GM12801 (cell line): ENCODE results near the gene CSAD.

Experiments
- TF ChIP-seq, protein P1 (sequence below): IDR thresholded peaks from one replicate; pipeline ENCODE4 v1.5.1; 2011; ENCODE audit warnings: control low read depth; ENCODE audit not compliant: insufficient read length; ENCODE audit errors: extremely low read depth

Gene CSAD

DNA sequence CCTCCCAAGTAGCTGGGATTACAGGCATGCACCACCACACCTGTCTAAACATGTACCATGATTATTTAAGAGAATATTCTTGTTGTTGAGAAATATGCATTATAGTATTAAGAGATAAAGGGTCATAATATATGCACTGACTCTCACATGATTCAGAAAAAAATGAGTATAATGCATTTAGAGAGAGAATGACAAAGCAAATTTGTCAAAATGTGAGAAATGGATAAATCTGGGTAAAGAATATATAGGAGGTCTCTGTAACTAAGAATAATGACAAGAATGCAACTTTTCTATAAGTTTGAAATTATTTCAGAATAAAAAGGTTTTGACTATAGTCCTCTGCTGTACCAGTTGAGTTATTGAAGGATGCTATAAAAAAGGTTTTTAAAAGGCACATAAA is 28.3 kb downstream of the CSAD start:
- TF ChIP-seq, protein P1, sequence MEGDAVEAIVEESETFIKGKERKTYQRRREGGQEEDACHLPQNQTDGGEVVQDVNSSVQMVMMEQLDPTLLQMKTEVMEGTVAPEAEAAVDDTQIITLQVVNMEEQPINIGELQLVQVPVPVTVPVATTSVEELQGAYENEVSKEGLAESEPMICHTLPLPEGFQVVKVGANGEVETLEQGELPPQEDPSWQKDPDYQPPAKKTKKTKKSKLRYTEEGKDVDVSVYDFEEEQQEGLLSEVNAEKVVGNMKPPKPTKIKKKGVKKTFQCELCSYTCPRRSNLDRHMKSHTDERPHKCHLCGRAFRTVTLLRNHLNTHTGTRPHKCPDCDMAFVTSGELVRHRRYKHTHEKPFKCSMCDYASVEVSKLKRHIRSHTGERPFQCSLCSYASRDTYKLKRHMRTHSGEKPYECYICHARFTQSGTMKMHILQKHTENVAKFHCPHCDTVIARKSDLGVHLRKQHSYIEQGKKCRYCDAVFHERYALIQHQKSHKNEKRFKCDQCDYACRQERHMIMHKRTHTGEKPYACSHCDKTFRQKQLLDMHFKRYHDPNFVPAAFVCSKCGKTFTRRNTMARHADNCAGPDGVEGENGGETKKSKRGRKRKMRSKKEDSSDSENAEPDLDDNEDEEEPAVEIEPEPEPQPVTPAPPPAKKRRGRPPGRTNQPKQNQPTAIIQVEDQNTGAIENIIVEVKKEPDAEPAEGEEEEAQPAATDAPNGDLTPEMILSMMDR = no peak

DNA sequence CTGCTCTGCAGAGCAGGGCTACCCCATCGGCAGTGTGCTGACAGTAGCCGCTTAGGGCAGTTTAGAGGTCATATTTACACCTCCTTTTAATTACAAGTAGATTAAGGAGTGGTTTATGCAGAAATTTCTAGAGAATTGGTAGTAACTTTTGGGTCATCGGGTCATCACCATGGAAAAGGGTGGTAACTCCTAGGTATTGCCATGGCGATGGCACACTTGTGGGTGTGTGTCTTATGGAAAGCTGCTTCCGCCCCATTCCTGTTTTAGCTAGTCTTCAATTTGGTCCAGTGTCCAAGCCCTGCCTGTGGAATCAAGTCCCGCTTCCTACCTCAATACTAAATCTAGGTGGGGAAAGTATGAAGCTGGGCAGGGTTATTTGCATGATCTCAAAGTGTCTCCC is 29.7 kb downstream of the CSAD start:
- TF ChIP-seq, protein P1 = no peak

DNA sequence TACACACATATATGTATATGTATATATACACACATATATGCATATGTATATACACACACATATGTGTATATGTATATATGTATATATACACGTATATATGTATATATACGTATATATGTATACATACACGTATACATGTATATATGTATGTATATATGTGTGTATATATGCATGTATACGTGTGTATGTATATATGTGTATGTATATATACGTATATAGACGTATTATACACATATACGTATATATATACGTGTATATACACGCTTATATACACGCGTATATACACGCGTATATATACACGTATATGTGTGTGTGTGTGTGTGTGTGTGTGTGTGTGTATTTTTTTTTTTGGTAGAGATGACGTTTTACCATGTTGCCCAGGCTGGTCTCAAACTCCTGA is 33.1 kb downstream of the CSAD start:
- TF ChIP-seq, protein P1 = no peak

DNA sequence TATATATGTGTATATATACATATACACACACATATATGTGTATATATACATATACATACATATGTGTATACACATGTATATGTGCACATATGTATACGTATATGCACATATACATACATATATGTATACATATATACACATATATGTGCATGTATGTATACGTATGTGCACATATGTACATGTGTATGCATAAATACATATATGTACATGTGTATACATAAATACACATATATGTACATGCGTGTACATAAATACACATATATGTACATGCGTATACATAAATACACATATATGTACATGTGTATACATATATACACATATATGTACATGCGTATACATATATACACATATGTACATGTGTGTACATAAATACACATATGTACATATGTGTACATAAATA is 33.5 kb downstream of the CSAD start:
- TF ChIP-seq, protein P1 = no peak

DNA sequence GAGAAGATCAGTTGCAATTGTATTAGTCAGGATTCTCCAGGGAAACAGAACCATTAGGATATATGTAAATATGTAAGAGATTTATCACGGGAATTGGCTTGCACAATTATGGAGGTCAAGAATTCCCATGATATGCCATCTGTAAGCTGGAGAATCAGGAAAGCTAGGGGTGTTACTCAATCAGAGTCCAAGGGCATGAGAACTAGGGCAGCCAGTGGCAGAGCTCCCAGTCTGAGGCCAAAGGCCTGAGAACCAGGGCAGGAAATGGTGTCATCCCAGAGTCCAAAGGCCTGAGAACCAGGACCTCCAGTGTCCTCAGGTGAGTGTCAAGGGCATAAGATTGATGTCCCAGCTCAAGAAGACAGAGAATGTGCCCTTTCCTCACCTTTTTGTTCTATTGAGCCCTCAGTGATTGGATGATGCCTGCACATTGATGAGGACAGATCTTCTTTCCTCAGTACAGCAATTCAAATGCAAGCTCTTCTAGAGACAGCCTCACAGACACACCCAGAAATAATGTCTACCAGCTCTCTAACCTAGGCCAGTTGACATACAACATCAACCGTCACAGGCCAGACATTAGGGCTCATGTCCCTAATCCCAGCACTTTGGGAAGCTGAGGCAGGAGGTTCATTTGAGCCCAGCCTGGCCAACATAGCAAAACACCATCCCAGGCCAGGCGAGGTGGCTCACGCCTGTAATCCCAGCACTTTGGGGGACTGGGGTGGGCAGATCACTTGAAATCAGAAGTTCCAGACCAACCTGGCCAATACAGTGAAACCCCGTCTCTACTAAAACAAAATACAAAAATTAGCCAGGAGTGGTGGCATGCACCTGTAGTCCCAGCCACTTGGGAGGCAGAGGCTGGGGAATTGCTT is 35.1 kb downstream of the CSAD start:
- TF ChIP-seq, protein P1 = no peak

DNA sequence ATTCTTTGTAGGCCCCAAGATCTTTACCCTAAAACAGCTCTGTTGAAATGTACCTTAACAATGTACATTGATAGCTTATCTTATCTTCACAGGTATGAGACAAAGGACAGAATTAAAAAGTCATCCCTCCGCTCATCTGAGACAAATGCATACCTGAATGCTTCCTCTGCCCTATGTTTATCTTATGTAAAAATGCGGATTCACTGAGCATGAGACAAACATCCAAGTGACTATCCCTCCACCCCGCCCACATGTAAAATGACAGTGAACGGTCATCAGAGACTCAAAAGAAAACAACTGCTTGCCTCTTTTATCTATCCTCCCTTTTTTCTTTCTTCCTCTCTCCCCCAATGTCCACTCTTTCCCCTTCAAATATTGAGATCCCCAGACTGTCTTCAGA is 37.4 kb downstream of the CSAD start:
- TF ChIP-seq, protein P1 = no peak

DNA sequence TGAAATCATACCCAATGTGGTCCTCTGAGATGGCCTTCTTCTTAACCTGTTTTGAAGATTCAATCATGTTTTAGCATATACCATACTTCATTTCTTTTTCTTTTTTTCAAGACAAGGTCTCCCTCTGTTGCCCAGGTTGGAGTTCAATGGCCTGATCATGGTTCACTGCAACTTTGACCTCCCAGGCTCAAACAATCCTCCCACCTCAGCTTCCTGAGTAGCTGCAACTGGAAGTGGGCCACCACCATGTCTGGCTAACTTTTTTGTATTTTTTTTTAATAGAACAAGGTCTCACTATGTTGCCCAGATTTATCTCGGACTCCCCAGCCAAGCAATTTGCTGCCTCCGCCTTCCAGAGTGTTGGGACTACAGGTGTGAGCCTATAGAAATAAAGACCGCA is 47.0 kb downstream of the CSAD start:
- TF ChIP-seq, protein P1 = no peak
